ENCODE data around the gene MAGI1. TPM values are rescaled to one million over a fixed set of nuclear protein-coding genes. Genes with fewer than 3 reads are reported as not detected.
"Not testable (repeated sequence)": the region's sequence is repeated elsewhere in the genome, so short reads cannot be mapped to it uniquely, and the experiment has no call there.

Gene MAGI1
- total RNA-seq, 4 donors from 2014 or later: 42.4 to 71.6 (median 50.2) TPM

GRCh38 chr3:65521032-65521431 is 517.7 kb downstream of the MAGI1 start:
- H3K4me3 ChIP-seq (ENCODE audit: low read depth, poor library complexity, severe bottlenecking): no peak overlapping the region
- intact Hi-C loops (cut with DNase I; ENCODE audit: low total_unique reads): no loop called here
- no peak for TF ChIP-seq CTCF (IDR thresholded peaks at IDR 0.05)
- TF ChIP-seq POLR2A (IDR thresholded peaks at IDR 0.05): no peak
- DNase-seq (ENCODE audit: low spot score in 2 of 2): no peak
- WGBS, 2 donors: 81 to 88% methylated on average over 2 of the region's 2 CpGs

- intact Hi-C loops (cut with DNase I; ENCODE audit: low total_unique reads): no loop called here
- TF ChIP-seq POLR2A (IDR thresholded peaks at IDR 0.05): no peak
- TF ChIP-seq CTCF (IDR thresholded peaks at IDR 0.05): no peak
- H3K4me3 ChIP-seq (ENCODE audit: low read depth, poor library complexity, severe bottlenecking): no peak overlapping the region
- WGBS, 2 donors: 91 to 93% methylated on average over 5 of the region's 5 CpGs
- no peak for DNase-seq (ENCODE audit: low spot score in 2 of 2)
Observed at GRCh38 chr3:65516998-65517397, 521.7 kb downstream of the MAGI1 start.

GRCh38 chr3:65514317-65514716 is 524.4 kb downstream of the MAGI1 start:
- intact Hi-C loops (cut with DNase I; ENCODE audit: low total_unique reads); DNase-seq (ENCODE audit: low spot score in 2 of 2); H3K4me3 ChIP-seq (ENCODE audit: low read depth, poor library complexity, severe bottlenecking): not testable (repeated sequence)
- 92 to 100% methylated on average over 1 of the region's 1 CpG for WGBS, 2 donors

GRCh38 chr3:65509423-65509794 is 529.3 kb downstream of the MAGI1 start:
- intact Hi-C loops (cut with DNase I; ENCODE audit: low total_unique reads): not testable (repeated sequence)

GRCh38 chr3:65508750-65509422 is 529.8 kb downstream of the MAGI1 start:
- no peak for DNase-seq (ENCODE audit: low spot score in 2 of 2)
- intact Hi-C loops (cut with DNase I; ENCODE audit: low total_unique reads): no loop called here
- 86 to 93% methylated on average over 9 of the region's 9 CpGs for WGBS, 2 donors
- no peak overlapping the region for H3K4me3 ChIP-seq (ENCODE audit: low read depth, poor library complexity, severe bottlenecking)
- TF ChIP-seq CTCF (IDR thresholded peaks at IDR 0.05) (no peak), POLR2A (IDR thresholded peaks at IDR 0.05) (no peak)

More at GRCh38 chr3:65509423-65509794, 529.3 kb downstream of the MAGI1 start:
- not testable (repeated sequence) for H3K4me3 ChIP-seq (ENCODE audit: low read depth, poor library complexity, severe bottlenecking); DNase-seq (ENCODE audit: low spot score in 2 of 2)
- WGBS, 2 donors: 79 to 81% methylated on average over 19 to 21 of the region's 24 CpGs

GRCh38 chr3:65507437-65507836 is 531.3 kb downstream of the MAGI1 start:
- TF ChIP-seq POLR2A (IDR thresholded peaks at IDR 0.05) (no peak), CTCF (IDR thresholded peaks at IDR 0.05) (no peak)

GRCh38 chr3:65503776-65504175 is 534.9 kb downstream of the MAGI1 start:
- TF ChIP-seq CTCF (IDR thresholded peaks at IDR 0.05): no peak
- no peak for TF ChIP-seq POLR2A (IDR thresholded peaks at IDR 0.05)
- intact Hi-C loops (cut with DNase I; ENCODE audit: low total_unique reads): no loop called here

More at GRCh38 chr3:65507437-65507836, 531.3 kb downstream of the MAGI1 start:
- DNase-seq (ENCODE audit: low spot score in 2 of 2): no peak
- intact Hi-C loops (cut with DNase I; ENCODE audit: low total_unique reads): no loop called here
- WGBS, 2 donors: 46 to 56% methylated on average over 3 of the region's 3 CpGs
- H3K4me3 ChIP-seq (ENCODE audit: low read depth, poor library complexity, severe bottlenecking): no peak overlapping the region

More at GRCh38 chr3:65503776-65504175, 534.9 kb downstream of the MAGI1 start:
- no peak for DNase-seq (ENCODE audit: low spot score in 2 of 2)
- WGBS, 2 donors: 20 to 28% methylated on average over 1 of the region's 1 CpG
- no peak overlapping the region for H3K4me3 ChIP-seq (ENCODE audit: low read depth, poor library complexity, severe bottlenecking)

All from lower leg skin (tissue), 4 donors.